ENCODE data around the gene ENO4.

ENO4 gene, protein sequence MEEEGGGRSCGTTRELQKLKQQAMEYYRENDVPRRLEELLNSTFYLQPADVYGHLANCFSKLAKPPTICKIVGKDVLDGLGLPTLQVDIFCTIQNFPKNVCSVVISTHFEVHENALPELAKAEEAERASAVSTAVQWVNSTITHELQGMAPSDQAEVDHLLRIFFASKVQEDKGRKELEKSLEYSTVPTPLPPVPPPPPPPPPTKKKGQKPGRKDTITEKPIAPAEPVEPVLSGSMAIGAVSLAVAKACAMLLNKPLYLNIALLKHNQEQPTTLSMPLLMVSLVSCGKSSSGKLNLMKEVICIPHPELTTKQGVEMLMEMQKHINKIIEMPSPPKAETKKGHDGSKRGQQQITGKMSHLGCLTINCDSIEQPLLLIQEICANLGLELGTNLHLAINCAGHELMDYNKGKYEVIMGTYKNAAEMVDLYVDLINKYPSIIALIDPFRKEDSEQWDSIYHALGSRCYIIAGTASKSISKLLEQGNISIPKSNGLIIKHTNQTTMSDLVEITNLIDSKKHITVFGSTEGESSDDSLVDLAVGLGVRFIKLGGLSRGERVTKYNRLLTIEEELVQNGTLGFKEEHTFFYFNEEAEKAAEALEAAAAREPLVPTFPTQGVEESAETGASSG

DNA sequence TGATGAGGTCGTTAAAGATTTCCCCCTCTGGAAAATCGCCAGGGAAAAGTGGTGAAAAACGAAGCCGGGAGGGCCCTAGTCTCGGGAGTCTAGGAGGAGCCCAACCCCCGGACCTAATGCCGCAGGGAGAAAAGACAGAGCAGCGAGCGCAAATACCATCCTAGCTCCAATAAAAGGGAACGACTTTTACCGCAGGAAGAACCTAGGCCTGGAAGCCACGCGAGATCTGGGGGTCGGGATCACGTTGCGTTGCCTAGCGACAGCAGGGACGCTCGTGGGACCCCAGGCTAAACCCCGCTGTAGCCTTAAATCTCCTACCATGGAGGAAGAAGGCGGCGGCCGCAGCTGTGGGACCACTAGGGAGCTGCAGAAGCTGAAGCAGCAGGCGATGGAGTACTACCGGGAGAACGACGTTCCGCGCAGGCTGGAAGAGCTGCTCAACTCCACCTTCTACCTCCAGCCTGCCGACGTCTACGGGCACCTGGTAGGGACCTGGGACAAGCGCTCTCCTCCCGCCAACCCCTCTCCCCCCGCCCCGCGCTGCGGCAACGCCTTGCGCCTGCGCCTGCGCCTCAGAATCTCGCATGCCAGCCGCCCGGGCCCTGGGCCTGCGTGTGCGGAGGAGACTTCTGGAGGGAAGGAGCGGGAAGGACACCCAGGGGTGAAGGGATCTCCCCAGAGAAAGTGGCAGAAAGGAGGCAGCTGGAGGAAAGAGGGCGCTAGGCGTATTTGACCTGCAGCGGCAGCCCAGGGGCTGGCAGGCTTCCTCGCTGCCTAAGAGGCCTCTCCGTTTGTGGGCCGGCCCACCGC, at the start of gene ENO4:
Gene ENO4 (plus strand): TSS at position 252 of the 810 bp plus-strand sequence. CDS start 68 bp downstream, at position 320.
- DNase-seq (ENCODE audit: low read depth in 2 of 2): no peak

DNA sequence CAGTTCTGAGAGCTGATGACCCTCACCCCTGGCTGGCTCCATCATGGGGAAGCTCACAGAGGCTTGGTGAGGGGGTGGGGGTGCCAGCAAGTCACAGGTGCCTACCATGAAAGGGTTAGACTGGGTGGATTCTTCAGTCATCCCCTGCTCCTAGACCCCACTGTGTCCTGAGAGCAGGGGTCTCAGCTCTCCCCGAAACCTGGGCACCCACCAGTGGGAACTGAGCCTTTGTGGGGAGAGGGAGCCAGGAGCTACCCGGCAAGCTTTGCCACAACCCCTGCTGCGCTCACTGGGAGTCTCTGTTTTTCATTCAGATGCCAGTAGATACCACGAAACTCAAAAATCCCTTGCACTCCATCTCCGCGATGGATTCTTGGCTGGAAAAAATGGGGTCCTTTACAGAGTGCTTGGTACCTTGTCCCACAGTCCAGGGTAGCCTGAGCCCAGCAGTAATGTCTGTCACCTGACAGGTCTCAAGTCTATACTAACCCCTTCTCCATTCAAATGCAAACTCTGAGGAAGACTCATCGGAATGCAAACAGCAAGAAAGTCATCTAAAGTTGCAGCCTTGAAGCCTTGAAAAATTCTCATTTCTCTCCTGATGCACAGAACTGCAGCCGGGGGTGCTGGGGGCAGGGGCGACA, 48.9 kb upstream of the ENO4 start:
- DNase-seq (ENCODE audit: low read depth in 2 of 2): no peak

DNA sequence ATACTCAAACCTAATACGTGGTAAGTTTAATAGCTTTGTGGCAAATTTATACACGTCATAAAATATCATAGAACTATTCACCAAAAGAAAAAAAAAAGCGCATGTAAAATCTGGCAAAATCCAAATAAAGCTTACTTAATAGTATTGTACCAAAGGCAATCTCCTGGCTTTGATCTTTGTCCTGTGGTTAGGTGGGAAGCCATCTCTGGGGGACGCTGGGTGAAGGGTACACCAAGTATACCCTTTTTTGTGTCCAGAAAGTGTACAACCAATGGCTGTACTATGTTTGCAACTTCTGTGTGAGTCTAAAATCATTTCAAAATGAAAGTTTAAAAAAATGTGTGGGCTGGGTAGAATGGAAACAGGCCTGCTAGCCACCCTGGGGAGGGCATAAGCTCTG, 47.6 kb upstream of the ENO4 start:
- no peak for DNase-seq (ENCODE audit: low read depth in 2 of 2)

DNA sequence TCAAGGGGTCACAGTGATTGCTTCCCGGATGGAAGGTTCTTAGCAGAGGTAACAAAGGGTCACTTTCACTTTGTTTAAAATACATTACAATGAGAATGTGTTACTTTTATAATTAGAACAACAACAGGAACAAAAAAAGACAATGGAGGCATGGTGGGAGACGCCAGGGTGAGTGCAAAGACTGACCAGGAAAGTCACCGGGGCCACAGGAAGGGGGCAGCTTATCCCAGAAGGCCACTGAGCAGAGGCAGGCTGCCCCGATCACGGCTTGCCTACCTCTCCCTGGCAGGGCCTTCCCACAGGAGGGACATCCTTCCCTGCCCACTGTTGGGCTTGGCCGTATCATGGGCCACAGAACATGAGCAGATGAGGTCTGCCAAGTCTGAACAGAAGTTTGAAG, 46.8 kb upstream of the ENO4 start:
- DNase-seq (ENCODE audit: low read depth in 2 of 2): no peak

DNA sequence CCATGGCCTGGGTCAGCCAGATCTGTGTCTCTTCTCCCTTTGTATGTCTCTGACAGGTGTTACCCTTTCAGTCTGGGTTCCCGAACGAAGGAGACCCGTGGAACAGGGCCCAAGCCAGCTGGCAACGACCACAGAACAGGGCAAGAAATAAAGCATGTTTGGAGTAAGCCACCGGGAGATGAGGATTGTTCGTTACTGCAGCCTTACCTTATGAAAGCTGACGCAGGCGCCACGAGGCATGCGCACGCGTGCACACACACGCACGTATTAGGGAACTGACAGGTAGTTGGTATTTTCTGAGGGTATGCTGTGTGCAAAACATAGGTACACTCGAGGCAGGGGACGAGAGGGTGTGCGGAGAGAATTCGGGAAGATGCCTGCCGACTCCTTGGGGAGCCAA, 46.4 kb upstream of the ENO4 start:
- no peak for DNase-seq (ENCODE audit: low read depth in 2 of 2)

DNA sequence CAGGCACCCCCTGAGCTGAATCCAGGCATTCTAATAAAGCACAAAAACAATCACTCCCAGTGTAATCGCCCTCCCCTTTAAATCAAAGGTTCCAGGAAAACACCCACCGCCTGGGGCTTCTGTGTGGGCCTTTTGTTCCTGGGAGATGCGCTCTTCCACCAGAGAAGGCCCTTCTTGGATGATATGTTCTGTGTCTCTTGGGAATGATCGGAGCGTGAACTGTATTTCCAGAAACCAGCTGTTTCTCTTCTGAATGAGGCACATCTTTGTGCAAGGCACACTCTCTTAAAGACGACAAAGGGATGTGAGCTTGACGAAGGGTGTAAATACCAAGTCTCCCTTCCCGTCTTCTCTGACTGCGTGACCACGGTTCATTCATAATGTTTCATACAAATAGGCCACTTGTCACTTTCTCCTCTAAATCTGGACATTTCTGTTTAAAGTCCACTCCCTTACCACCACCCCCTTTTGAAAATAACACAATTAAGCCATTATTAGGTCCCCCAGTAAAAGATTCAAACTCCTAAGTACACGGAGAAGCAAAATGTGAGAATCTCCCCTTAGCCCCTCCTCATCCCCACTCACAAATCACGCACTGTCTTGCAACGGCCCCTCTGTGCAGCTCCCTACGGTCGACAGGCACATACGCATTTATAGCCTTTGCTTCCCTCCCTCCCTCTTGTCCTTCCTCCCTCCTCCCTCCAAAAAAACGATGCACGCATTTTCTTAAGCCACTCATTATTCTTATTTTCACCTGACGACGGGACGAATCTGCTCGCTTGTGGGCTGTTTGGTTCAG, 45.6 kb upstream of the ENO4 start:
- no peak for DNase-seq (ENCODE audit: low read depth in 2 of 2)

DNA sequence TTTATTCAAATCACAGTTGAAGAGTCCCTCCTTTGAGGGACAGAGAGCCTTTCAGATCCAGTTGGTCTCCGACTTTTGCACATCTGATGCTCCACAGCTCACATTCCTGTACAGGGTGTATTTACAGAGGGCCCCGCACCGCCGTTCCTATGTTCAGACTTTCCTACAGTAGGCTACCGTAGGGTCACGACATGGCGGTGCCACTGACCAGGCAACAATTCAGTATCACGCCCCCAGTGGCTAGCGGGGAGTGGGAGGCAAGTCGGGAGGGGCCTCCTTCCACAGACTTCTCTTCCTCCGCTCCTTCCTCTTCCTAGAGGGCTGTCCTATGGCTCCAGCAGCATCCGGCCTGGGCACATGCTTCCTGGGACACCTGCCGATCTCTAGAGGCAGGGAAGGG, 40.6 kb upstream of the ENO4 start:
- no peak for DNase-seq (ENCODE audit: low read depth in 2 of 2)

DNA sequence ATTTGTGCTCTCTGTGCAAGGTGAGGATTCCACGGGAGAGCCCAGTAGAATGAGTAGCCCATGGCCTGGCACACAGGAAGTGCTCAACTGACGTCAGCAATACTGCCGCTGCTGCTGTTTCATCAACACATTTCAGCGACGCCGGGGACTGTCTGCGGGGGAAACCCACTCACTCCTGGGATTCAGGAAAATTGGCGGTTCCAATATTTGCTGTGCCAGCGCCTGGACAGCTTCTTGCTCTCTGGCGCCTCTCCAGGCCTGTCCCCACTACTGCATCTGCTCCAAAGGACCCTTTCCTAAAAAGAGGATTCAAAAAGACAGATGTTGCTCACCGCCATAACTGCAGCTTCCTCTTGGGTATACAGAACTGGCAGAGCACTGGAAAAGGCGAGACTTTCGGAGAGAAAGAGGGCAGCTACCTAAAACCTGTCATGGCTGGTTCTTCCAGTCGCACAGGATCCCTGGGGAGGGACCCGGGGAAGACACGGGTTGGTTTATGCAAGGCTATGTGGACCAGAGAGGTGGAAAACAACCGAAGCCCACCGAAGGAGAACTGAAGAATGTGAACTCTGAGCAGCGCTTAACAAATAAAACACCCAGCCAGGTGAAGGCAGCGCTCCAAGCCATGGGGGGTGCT, 39.7 kb upstream of the ENO4 start:
- no peak for DNase-seq (ENCODE audit: low read depth in 2 of 2)

DNA sequence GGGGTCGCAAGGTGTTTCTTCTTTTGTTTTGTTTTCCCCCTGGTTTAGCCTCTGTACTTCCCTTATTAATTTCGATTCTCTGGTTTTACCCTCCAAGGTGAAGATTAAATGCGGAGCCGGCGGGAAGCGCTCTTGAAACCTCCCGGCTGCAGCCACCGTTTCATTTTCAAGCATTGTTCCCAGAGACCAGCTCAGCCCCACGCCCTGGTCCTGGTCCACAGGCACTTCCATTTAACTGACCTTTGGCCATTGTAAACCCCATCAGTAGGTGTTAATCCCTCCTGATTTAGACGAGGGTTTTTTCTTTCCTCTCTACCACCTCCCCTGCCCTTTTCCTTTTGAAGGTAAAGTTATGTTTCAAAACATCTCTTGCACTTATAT, 39.2 kb upstream of the ENO4 start:
- DNase-seq (ENCODE audit: low read depth in 2 of 2): no peak

DNA sequence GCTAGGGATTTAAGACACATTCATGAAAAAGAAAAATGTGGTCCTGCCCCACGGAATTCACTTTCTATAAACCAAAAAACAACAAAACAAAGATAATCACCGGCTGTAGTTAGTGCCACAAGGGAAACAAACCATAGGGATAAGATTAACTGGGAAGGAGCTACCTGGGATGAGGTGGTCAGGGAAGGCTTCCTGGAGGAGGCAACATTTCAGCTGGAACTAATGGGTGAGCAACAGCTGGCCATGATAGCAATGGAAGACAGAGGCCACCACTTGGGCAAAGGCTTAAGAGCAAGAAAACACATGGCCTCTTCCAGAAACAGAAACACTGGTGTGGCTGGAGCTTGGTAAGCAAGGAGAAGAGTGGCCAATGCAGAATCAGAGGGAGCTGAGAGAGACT, 38.4 kb upstream of the ENO4 start:
- DNase-seq (ENCODE audit: low read depth in 2 of 2): no peak

DNA sequence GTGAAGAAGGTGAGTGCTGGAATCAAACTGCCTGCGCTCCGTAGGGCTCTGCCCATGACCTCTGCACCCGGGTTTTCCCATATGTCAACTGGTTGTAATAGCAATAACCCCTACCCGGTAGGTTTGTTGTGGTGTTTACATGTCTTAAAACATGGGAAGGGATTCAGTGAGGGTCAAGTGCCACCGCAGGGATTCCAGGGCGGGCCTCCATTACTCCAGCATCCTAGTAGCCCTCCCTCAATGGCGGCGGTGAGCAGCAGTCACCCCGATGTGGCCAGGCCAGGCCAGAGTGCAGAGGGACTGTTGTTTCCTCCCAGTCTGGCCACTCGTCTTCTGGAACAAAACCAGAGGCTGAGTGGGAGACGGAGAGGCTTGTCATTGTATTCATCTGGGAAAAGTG, 37.6 kb upstream of the ENO4 start:
- DNase-seq (ENCODE audit: low read depth in 2 of 2): no peak

DNA sequence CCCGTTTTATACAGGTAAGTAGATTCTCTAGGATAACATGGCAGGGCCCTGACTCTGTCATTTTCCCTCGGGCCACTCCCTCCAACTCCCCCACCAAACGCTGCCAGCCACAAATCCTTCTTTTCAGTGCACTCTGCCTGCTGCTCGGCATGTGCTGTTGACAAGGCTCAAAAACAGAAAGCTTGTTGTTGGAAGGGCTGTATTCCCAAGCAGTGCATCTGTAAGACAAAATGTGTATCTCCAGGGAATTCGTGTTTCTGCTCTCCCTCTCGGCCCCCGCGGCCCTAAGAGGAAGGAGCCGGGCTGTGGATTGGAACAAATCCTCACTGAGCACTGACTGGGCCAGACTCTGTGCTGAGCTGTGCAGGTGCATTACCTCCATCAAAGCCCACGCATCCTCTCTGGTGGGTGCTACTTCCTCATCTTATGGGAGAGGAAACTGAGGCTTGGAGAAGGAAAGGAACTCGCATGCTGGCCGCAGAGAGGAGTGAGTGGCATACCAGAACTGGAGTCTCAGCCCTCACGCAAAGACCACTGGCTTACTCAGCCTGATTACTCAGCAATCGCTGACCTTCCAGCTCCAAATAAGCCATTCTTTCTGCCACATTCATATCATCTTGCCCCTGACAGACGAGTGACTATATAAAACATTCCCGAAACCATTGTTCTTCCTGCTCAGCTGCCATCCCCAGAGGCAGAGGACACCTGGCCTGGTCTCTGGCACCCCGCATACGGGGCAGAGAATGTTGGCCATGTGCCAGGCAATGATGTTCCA, 33.5 kb upstream of the ENO4 start:
- no peak for DNase-seq (ENCODE audit: low read depth in 2 of 2)

DNA sequence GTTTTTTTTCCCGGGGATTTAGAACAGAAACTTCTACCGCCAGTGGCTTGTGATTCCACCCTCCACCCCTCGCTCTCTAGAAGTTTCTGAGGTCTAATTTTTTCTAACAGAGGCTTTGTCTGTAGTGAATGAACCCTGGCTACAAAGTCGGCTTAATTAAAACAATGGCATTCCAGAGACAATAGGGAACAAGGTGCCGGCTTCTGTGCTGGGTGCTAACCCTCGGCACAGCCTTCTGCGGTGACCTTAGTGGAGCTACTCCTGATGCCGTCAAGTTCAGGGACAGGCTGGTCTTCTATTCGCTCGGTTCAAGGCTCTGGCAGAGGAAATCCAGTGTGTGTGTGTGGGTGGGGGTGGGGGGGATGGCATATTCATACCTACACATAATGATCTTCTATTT, 32.1 kb upstream of the ENO4 start:
- no peak for DNase-seq (ENCODE audit: low read depth in 2 of 2)

DNA sequence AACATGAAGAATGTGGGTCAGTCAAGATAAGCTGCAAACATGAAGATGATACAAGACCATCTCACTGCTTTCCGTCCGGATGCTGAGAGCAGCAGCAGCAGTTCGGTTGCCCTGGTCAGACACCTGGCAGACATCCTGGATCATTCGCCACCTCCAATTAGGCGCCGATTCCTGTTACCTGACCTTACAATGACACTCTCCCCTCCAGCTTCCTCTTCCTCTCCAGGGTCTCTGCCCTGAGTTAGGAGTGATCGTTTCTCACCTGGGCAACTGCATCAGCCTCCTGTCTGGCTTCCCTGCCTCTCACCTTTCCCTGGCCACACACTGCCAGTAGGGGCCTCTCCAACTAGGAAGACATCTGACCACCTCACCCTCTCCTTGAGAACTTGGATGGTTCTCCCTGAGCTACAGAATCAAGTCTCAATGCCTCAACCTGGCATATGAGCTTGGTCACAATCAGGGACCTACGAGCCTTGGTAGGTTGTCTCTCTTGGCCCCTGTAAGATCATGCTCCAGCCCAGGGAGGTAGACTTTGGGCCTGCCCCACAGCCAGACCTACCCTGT, 31.4 kb upstream of the ENO4 start:
- no peak for DNase-seq (ENCODE audit: low read depth in 2 of 2)

DNA sequence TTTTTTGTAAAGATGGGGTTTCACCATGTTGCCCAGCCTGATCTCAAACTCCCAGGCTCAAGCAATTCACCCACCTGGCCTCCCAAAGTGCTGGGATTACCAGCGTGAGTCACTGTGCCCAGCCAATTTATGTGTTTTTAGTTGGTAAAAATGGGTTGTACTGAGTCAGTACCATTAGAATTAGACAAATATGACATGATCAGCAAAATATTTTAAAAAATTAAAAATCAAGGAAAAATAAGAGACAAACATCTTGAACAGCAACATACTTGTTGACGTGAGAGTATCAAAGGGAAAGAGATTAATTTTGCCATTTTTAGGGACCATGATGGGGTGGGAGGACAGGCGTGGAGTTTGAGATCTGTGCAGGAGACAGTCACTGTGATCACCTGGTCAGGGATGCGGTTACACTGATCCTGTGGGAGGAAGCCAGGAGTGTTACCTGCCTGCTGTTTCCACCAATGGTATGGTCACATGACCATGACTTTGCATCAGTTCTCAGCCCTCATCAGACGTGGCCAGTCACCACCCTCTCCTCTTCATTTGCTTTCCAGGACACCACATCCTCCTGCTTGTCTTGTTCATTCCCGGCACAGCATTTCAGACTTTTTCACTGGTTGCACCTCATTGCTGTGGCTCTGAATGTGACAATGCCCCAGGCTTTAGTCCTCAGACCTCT, 29.2 kb upstream of the ENO4 start:
- no peak for DNase-seq (ENCODE audit: low read depth in 2 of 2)

DNA sequence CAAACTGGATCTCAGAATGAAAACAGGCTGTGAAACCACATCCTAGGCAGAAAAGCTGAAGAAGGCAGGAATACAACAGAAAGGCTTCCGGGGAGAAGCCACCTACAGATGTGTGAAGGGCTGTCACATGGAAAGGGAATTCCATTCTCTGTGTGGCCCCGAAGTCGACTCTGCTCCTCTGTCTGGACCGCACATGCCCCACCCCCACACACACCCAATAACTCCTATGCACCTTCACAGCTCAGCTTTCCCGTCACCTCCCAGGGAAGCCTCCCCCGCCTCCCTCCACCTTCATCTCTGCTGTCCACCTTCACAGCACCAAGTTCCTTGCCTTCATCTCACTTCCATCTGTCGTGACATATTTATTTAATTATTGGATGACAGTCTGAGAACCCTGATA, 23.4 kb upstream of the ENO4 start:
- no peak for DNase-seq (ENCODE audit: low read depth in 2 of 2)

DNA sequence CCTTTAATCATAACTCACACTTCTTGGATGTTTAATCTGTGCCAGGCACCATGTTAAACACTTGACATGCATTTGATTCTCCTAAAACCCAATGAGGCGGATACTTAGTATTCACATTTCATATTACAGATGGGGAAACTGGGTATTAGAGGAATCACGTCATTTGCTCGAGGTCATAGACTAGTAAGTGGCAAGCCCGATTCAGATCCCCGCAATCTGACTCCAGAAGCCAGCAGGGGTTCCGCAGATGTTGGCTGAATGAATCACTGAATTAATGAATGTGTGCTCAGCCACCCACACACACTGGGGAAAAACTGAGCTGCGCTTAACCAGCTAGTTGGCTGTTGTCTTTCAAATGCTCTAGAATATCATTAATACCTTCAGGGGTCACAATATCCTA, 22.5 kb upstream of the ENO4 start:
- no peak for DNase-seq (ENCODE audit: low read depth in 2 of 2)

DNA sequence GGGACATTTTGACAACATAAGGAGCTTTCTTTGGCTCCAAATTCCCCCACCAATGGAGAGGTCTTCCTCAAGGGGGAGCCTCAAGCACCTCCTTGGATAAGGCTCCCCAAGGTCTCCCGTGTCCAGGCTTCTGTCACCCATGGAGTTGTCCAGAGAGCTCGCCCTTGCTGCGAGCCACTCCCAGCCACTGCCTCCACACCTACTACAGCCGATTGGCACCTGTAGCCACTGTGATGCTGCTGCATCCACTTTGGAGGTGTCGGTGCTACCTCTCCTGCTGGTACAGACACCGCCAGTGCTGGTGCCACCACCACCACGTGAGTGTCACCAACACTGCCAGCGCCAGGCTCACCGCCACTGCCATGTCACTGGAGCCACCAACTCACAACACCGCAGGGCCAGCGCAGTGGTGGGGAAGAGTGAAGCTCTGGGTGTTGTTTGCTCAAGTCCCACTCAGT, 22.1 kb upstream of the ENO4 start:
- no peak for DNase-seq (ENCODE audit: low read depth in 2 of 2)

DNA sequence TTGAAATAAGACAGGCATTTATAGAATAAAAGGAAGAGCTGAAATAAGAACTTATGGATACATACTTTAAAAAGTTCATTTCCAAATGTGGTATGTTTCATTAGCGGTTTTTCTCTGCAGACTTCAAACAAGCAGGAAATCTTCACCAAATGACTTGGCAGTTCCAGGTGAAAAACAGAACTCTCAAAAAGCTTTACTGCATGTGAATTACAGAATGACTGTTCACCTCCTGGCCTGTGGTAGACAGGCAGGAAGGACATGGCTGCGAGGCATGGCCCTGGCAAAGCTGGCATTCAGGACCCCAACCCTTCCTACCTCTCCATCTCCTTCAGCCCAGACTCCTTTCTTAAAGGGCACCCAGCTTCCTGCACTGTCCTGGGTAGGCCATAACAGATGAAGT, 21.2 kb upstream of the ENO4 start:
- DNase-seq (ENCODE audit: low read depth in 2 of 2): no peak
